T-cell (primary cell): ENCODE results near the gene TDRD15. TPM values are rescaled to one million over a fixed set of nuclear protein-coding genes. Genes with fewer than 3 reads are reported as not detected.

ENCODE experiments used
- ATAC-seq, 4 experiments: fragments of 200-7000 bp in 3 of 4; fragments of 150-1000 bp in 1 of 4; cut with Tn5 transposase; replicated peaks in 1 of 4; 1 replicate in 3 of 4; 2 replicates in 1 of 4; pipeline ENCODE4 v1.10.0; 2021; ENCODE audit warnings: moderate library complexity in 3 of 4, mild to moderate bottlenecking in 2 of 4, moderate number of reproducible peaks in 1 of 4
- CTCF ChIA-PET, 2 donors: fragments of 300-600 bp; sonication (Branson Sonifier 250); formaldehyde crosslinking; loops; one replicate each; lab custom pipeline; 2022; ENCODE audit warnings: antibody characterized with exemption in 2 of 2; lab: Charles Lee
- POLR2A ChIA-PET, 2 donors: fragments of 300-600 bp; sonication (Branson Sonifier 250); formaldehyde crosslinking; loops; one replicate each; lab custom pipeline; 2022; ENCODE audit warnings: antibody characterized with exemption in 2 of 2; lab: Charles Lee
- DNase-seq, 35 experiments: peaks; one replicate each; pipeline versions ENCODE4 v3.0.0 to v3.0.0-alpha.2; 2013 to 2023
- H3K27ac ChIP-seq: one replicate; pipeline ENCODE4 v1.5.1; 2013; ENCODE audit warnings: low read length
- H3K27me3 ChIP-seq, 2 experiments: replicated peaks in 1 of 2; 1 replicate in 1 of 2; 2 replicates in 1 of 2; pipeline versions ENCODE4 v1.6.1 to v1.7.0; 2013; ENCODE audit warnings: low read length in 1 of 2, mixed read lengths in 1 of 2; ENCODE audit not compliant: control insufficient read depth in 2 of 2, insufficient read depth in 2 of 2; ENCODE audit errors: extremely low read depth in 1 of 2
- H3K36me3 ChIP-seq, 2 donors: 1 replicate in 1 of 2; 2 replicates in 1 of 2; pipeline versions ENCODE4 v1.6.1 to v1.7.0; 2013; ENCODE audit warnings: low read length in 1 of 2; ENCODE audit not compliant: control insufficient read depth in 2 of 2, insufficient read depth in 1 of 2; ENCODE audit errors: extremely low read depth in 1 of 2
- H3K4me1 ChIP-seq, 2 experiments: 1 replicate in 1 of 2; 2 replicates in 1 of 2; pipeline versions ENCODE4 v1.6.1 to v1.7.0; 2013; ENCODE audit warnings: low read length in 2 of 2, mixed read lengths in 1 of 2; ENCODE audit not compliant: insufficient read depth in 2 of 2, control insufficient read depth in 1 of 2; ENCODE audit errors: extremely low read depth in 1 of 2
- H3K4me3 ChIP-seq, 2 donors: 1 replicate in 1 of 2; 2 replicates in 1 of 2; pipeline versions ENCODE4 v1.5.1 to v1.7.0; 2013; ENCODE audit warnings: mild to moderate bottlenecking in 2 of 2, low read length in 1 of 2, moderate library complexity in 1 of 2; ENCODE audit not compliant: control insufficient read depth in 1 of 2; ENCODE audit errors: extremely low read depth in 1 of 2
- H3K9me3 ChIP-seq: 2 replicates; pipeline ENCODE4 v1.7.0; 2013
- H3K27ac Mint-ChIP-seq, 2 donors: one replicate each; pipeline ENCODE4 v1.8.0; 2020 to 2021; ENCODE audit warnings: mild to moderate bottlenecking in 2 of 2, mixed read lengths in 2 of 2
- H3K27me3 Mint-ChIP-seq, 2 donors: one replicate each; pipeline ENCODE4 v1.8.0; 2021 to 2022; ENCODE audit warnings: mixed read lengths in 2 of 2
- H3K36me3 Mint-ChIP-seq: one replicate; pipeline ENCODE4 v1.8.0; 2021; ENCODE audit warnings: mixed read lengths
- H3K4me1 Mint-ChIP-seq, 3 donors: one replicate each; pipeline ENCODE4 v1.8.0; 2020 to 2022; ENCODE audit warnings: mixed read lengths in 3 of 3, mild to moderate bottlenecking in 1 of 3
- H3K4me3 Mint-ChIP-seq, 3 donors: one replicate each; pipeline ENCODE4 v1.8.0; 2020 to 2022; ENCODE audit warnings: mild to moderate bottlenecking in 3 of 3, mixed read lengths in 3 of 3, moderate library complexity in 3 of 3
- H3K9me3 Mint-ChIP-seq, 3 donors: one replicate each; pipeline ENCODE4 v1.8.0; 2020 to 2022; ENCODE audit warnings: mixed read lengths in 3 of 3
- WGBS: methylation state at CpG from one replicate; pipeline ENCODE4 v1.1.5; 2013; ENCODE audit warnings: missing lambda C conversion rate; ENCODE audit not compliant: insufficient coverage; 5-methylcytosine and 5-hydroxymethylcytosine counted together
- total RNA-seq, 35 experiments: library from RNA in 6 of 35; stranded (reverse) in 6 of 35; fragments of 120-200 nt in 1 of 35; gene quantifications; one replicate each; pipeline versions ENCODE4 v1.2.1 to v1.2.4 and lab custom pipeline; 2013 to 2026

Gene TDRD15
- total RNA-seq, 5 donors from 2014 or later (not counting 1 experiment from before 2014, with no cell fraction given), result not detected

GRCh38 chr2:21155365-21156136 lies 31.8 kb downstream of the TDRD15 start:
- ChIA-PET POLR2A (no interaction called here), CTCF (no interaction called here)
- Mint-ChIP-seq H3K27ac (no peak overlapping the region), H3K4me1 (no peaks in the 10 kb centered on the region), H3K9me3 (no peaks in the 10 kb centered on the region), H3K4me3 (no peak overlapping the region), H3K27me3 (peaks cover 0 to 3% of the 10 kb centered on the region in 2 donors), H3K36me3 (no peaks in the 10 kb centered on the region)
- no peaks in the 10 kb centered on the region for H3K36me3 ChIP-seq
- no peaks in the 10 kb centered on the region for H3K4me1 ChIP-seq
- no peak overlapping the region for H3K27ac ChIP-seq
- ATAC-seq (no peak), DNase-seq (no peak)
- no peaks in the 10 kb centered on the region for H3K27me3 ChIP-seq
- WGBS, result 17% methylated on average over 1 of the region's 3 CpGs
- no peak overlapping the region for H3K4me3 ChIP-seq
- no peaks in the 10 kb centered on the region for H3K9me3 ChIP-seq

DNA sequence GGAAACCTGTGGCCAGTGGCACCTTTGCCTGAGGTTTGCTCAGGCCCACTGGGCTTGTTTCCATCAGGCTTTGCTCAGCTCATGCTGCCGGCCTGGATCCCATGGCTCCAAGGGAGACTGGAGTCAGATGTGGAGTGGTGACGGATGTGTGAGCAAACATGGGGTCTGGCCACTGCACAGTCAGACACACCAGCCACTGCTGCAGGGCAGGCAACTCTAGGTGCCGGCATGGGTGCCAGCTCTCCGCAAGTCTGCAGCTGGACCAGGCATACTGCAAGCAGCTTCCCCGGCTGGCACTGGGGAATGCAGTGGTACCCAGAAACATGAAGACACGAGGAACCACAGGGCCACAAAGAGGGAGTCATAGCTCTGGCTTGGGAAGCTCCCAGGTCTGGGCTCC lies 37.4 kb downstream of the TDRD15 start:
- Histone ChIP-seq H3K27ac (no peak overlapping the region), H3K4me3 (no peak overlapping the region), H3K4me1 (no peaks in the 10 kb centered on the region), H3K9me3 (no peaks in the 10 kb centered on the region), H3K27me3 (no peaks in the 10 kb centered on the region), H3K36me3 (no peaks in the 10 kb centered on the region)
- ChIA-PET CTCF (no interaction called here), POLR2A (no interaction called here)
- Mint-ChIP-seq H3K4me1 (no peaks in the 10 kb centered on the region), H3K36me3 (no peaks in the 10 kb centered on the region), H3K27ac (no peak overlapping the region), H3K27me3 (peaks cover 0 to 3% of the 10 kb centered on the region in 2 donors), H3K9me3 (peaks cover 0 to 8% (median 0%) of the 10 kb centered on the region in 3 donors), H3K4me3 (no peak overlapping the region)
- DNase-seq (no peak), ATAC-seq (no peak)
- 93% methylated on average over 6 of the region's 6 CpGs for WGBS

- ChIA-PET CTCF (no interaction called here), POLR2A (no interaction called here)
- 82% methylated on average over 3 of the region's 7 CpGs for WGBS
- peaks cover 0 to 8% (median 0%) of the 10 kb centered on the region in 3 donors for H3K9me3 Mint-ChIP-seq
- H3K4me3 Mint-ChIP-seq, result no peak overlapping the region
- Histone ChIP-seq H3K9me3 (no peaks in the 10 kb centered on the region), H3K36me3 (no peaks in the 10 kb centered on the region), H3K27me3 (no peaks in the 10 kb centered on the region), H3K27ac (no peak overlapping the region), H3K4me3 (no peak overlapping the region), H3K4me1 (no peaks in the 10 kb centered on the region)
- no peak overlapping the region for H3K27ac Mint-ChIP-seq
- DNase-seq (no peak), ATAC-seq (no peak)
- no peaks in the 10 kb centered on the region for H3K4me1 Mint-ChIP-seq
- peaks cover 0 to 3% of the 10 kb centered on the region in 2 donors for H3K27me3 Mint-ChIP-seq
- H3K36me3 Mint-ChIP-seq, result no peaks in the 10 kb centered on the region
These were observed 38.3 kb downstream of the TDRD15 start for GRCh38 chr2:21161832-21162614.

DNA sequence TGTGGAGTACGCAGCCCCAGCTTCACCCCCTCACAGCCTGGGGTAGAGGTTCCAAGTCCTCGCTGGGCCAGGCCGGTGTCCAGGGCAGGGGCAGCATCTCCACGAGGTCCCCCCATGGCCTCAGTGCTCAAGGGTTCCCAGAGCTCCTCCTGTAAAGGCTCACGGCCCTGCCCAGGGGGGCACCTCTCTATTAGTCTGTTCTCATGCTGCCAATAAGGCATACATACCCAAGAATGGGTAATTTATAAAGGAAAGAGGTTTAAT lies 38.8 kb downstream of the TDRD15 start:
- H3K4me1 ChIP-seq, result no peaks in the 10 kb centered on the region
- Mint-ChIP-seq H3K27me3 (peaks cover 0 to 3% of the 10 kb centered on the region in 2 donors), H3K9me3 (peaks cover 0 to 8% (median 0%) of the 10 kb centered on the region in 3 donors), H3K36me3 (no peaks in the 10 kb centered on the region), H3K27ac (no peak overlapping the region), H3K4me3 (no peak overlapping the region), H3K4me1 (no peaks in the 10 kb centered on the region)
- no peak overlapping the region for H3K27ac ChIP-seq
- ATAC-seq (no peak), DNase-seq (no peak)
- H3K36me3 ChIP-seq, result no peaks in the 10 kb centered on the region
- no peaks in the 10 kb centered on the region for H3K9me3 ChIP-seq
- no peak overlapping the region for H3K4me3 ChIP-seq
- POLR2A ChIA-PET, result no interaction called here
- no peaks in the 10 kb centered on the region for H3K27me3 ChIP-seq
- 70% methylated on average over 2 of the region's 5 CpGs for WGBS
- CTCF ChIA-PET, result no interaction called here

- ATAC-seq (no peak), DNase-seq (no peak)
- ChIA-PET CTCF (no interaction called here), POLR2A (no interaction called here)
- no peak overlapping the region for H3K27ac Mint-ChIP-seq
- H3K4me1 Mint-ChIP-seq, result no peaks in the 10 kb centered on the region
- no peaks in the 10 kb centered on the region for H3K27me3 ChIP-seq
- peaks cover 0 to 3% of the 10 kb centered on the region in 2 donors for H3K27me3 Mint-ChIP-seq
- no peaks in the 10 kb centered on the region for H3K4me1 ChIP-seq
- no peak overlapping the region for H3K4me3 ChIP-seq
- H3K9me3 Mint-ChIP-seq, result peaks cover 0 to 8% (median 0%) of the 10 kb centered on the region in 3 donors
- H3K4me3 Mint-ChIP-seq, result no peak overlapping the region
- H3K36me3 ChIP-seq, result no peaks in the 10 kb centered on the region
- 87% methylated on average over 9 of the region's 9 CpGs for WGBS
- no peaks in the 10 kb centered on the region for H3K9me3 ChIP-seq
- H3K27ac ChIP-seq, result no peak overlapping the region
- H3K36me3 Mint-ChIP-seq, result no peaks in the 10 kb centered on the region
These were observed 39.4 kb downstream of the TDRD15 start for GRCh38 chr2:21163213-21163612.

GRCh38 chr2:21165350-21165749 lies 41.6 kb downstream of the TDRD15 start:
- no peak overlapping the region for H3K27ac ChIP-seq
- POLR2A ChIA-PET, result no interaction called here
- no peaks in the 10 kb centered on the region for H3K9me3 ChIP-seq
- WGBS, result no CpG with 5 or more reads among the region's 1 CpG
- no peak overlapping the region for H3K4me3 ChIP-seq
- H3K27me3 Mint-ChIP-seq, result peaks cover 0 to 3% of the 10 kb centered on the region in 2 donors
- ATAC-seq (no peak), DNase-seq (no peak)
- H3K36me3 Mint-ChIP-seq, result no peaks in the 10 kb centered on the region
- CTCF ChIA-PET, result interaction anchor here in 1 of 2 donors (0.6 kb wide), 1 partner anchor 115 kb away, joined by 3 read pairs; no protein-coding TSS in a partner anchor
- peaks cover 0 to 8% (median 0%) of the 10 kb centered on the region in 3 donors for H3K9me3 Mint-ChIP-seq
- H3K27ac Mint-ChIP-seq, result no peak overlapping the region
- H3K36me3 ChIP-seq, result no peaks in the 10 kb centered on the region
- H3K27me3 ChIP-seq, result no peaks in the 10 kb centered on the region
- H3K4me1 ChIP-seq, result no peaks in the 10 kb centered on the region
- H3K4me3 Mint-ChIP-seq, result no peak overlapping the region
- no peaks in the 10 kb centered on the region for H3K4me1 Mint-ChIP-seq
